GM12878 (cell line): ENCODE measurements around the gene BBS5. TPM values are rescaled to one million over a fixed set of nuclear protein-coding genes. Genes with fewer than 3 reads are reported as not detected.

Experiments
- ATAC-seq: fragments of 200-7000 bp; cut with Tn5 transposase; 3 replicates; pipeline ENCODE4 v1.9.1; 2020; ENCODE audit warnings: mild to moderate bottlenecking, moderate library complexity
- BruUV-seq: library from RNA; stranded (reverse); fragments of 400-500 nt; replicated peaks from 2 replicates; lab custom pipeline; 2021; lab: Mats Ljungman, UMichigan
- CTCF ChIA-PET: fragments of 300-600 bp; sonication (Branson Sonifier 250); formaldehyde crosslinking; extraction: SDS; loops from one replicate; lab custom pipeline; 2021; ENCODE audit warnings: inconsistent platforms; lab: Yijun Ruan, JAX
- POLR2A ChIA-PET: fragments of 350-600 bp; formaldehyde crosslinking; extraction: SDS; loops from one replicate; lab custom pipeline; 2021; ENCODE audit warnings: inconsistent platforms; lab: Charles Lee
- RAD21 ChIA-PET: fragments of 300-600 bp; sonication (Branson Sonifier 250); formaldehyde crosslinking; loops from one replicate; lab custom pipeline; 2023; ENCODE audit warnings: antibody characterized with exemption; ENCODE audit not compliant: unreplicated experiment; lab: Charles Lee
- SMC1A ChIA-PET: fragments of 300-600 bp; sonication (Branson Sonifier 250); formaldehyde crosslinking; loops from one replicate; lab custom pipeline; 2023; ENCODE audit not compliant: unreplicated experiment, uncharacterized antibody; lab: Charles Lee
- DNase-seq: peaks from one replicate; pipeline ENCODE4 v3.0.0-alpha.2; 2011; ENCODE audit warnings: low read depth, low spot score
- FAIRE-seq: peaks from 3 replicates; lab custom pipeline; 2011; peaks lifted over from hg19 to GRCh38; lab: Jason Lieb, UNC
- H2AFZ ChIP-seq: 2 replicates; pipeline ENCODE4 v1.6.0; 2011; ENCODE audit warnings: low read depth, low read length, control low read depth; ENCODE audit not compliant: control insufficient read depth
- H3K27ac ChIP-seq: 2 replicates; pipeline ENCODE4 v1.5.1; 2011; ENCODE audit warnings: control low read depth; ENCODE audit not compliant: control insufficient read depth, insufficient read depth
- H3K27me3 ChIP-seq, 2 experiments: replicated peaks in 1 of 2; 2 replicates each; pipeline versions ENCODE4 v1.6.0 to v1.6.1; 2011; ENCODE audit warnings: low read length in 1 of 2; ENCODE audit not compliant: control insufficient read depth in 2 of 2, insufficient read depth in 2 of 2
- H3K36me3 ChIP-seq, 2 experiments: 2 replicates each; pipeline ENCODE4 v1.5.1; 2011; ENCODE audit warnings: low read length in 1 of 2; ENCODE audit not compliant: control insufficient read depth in 2 of 2, insufficient read depth in 2 of 2
- H3K4me1 ChIP-seq: 2 replicates; pipeline ENCODE4 v1.6.1; 2011; ENCODE audit warnings: mild to moderate bottlenecking, low read length, moderate library complexity, mixed read lengths; ENCODE audit not compliant: control insufficient read depth, insufficient read depth
- H3K4me2 ChIP-seq: 2 replicates; pipeline ENCODE4 v1.6.0; 2011; ENCODE audit warnings: control low read depth; ENCODE audit not compliant: control insufficient read depth, insufficient read depth
- H3K4me3 ChIP-seq: fragments of 200-600 bp; sonication (generic); 2 replicates; pipeline ENCODE4 v1.5.1; 2016
- H3K79me2 ChIP-seq: 2 replicates; pipeline ENCODE4 v1.6.0; 2011; ENCODE audit warnings: low read length; ENCODE audit not compliant: control insufficient read depth, insufficient read depth
- H3K9ac ChIP-seq: 2 replicates; pipeline ENCODE4 v1.8.0; 2011; ENCODE audit warnings: low read length, control low read depth, mixed read lengths; ENCODE audit not compliant: control insufficient read depth, insufficient read depth
- H3K9me3 ChIP-seq: replicated peaks from 3 replicates; pipeline ENCODE4 v1.5.1; 2011; ENCODE audit warnings: mild to moderate bottlenecking, low read length; ENCODE audit not compliant: control insufficient read depth, insufficient read depth
- H4K20me1 ChIP-seq: 2 replicates; pipeline ENCODE4 v1.6.0; 2011; ENCODE audit not compliant: control insufficient read depth, insufficient read depth
- ATF7 ChIP-seq: fragments of 450-650 bp; IDR thresholded peaks from 2 replicates; pipeline ENCODE4 v1.6.1; 2016; ENCODE audit warnings: low read depth, mild to moderate bottlenecking
- BACH1 ChIP-seq: fragments of 450-650 bp; IDR thresholded peaks from 2 replicates; pipeline ENCODE4 v1.6.1; 2017; ENCODE audit warnings: mild to moderate bottlenecking, borderline replicate concordance
- BCL11A ChIP-seq: IDR thresholded peaks from 2 replicates; pipeline ENCODE4 v1.6.1; 2011; ENCODE audit warnings: low read depth, low read length
- BHLHE40 ChIP-seq, 2 experiments: fragments of 450-650 bp in 1 of 2; IDR thresholded peaks; 2 replicates each; pipeline ENCODE4 v1.6.1; 2011 to 2017; ENCODE audit warnings: low read depth in 2 of 2, borderline replicate concordance in 1 of 2, improper control_type of control experiment in 1 of 2, low read length in 1 of 2, mild to moderate bottlenecking in 1 of 2
- CBX3 ChIP-seq: fragments of 200-600 bp; sonication (generic); IDR thresholded peaks from 2 replicates; pipeline ENCODE4 v1.6.1; 2016; ENCODE audit warnings: low read depth, borderline replicate concordance
- CHD4 ChIP-seq: fragments of 200-600 bp; sonication (generic); IDR thresholded peaks from 2 replicates; pipeline ENCODE4 v1.6.1; 2016; ENCODE audit warnings: mild to moderate bottlenecking
- E2F8 ChIP-seq: fragments of 450-650 bp; IDR thresholded peaks from 2 replicates; pipeline ENCODE4 v1.6.1; 2018; ENCODE audit warnings: mild to moderate bottlenecking, low read depth, moderate library complexity; ENCODE audit not compliant: partially characterized antibody
- EGR1 ChIP-seq, 2 experiments: IDR thresholded peaks; 1 replicate in 1 of 2; 2 replicates in 1 of 2; pipeline ENCODE4 v1.6.1; 2011 to 2012; ENCODE audit warnings: low read depth in 2 of 2, low read length in 2 of 2, borderline replicate concordance in 1 of 2, mild to moderate bottlenecking in 1 of 2, moderate library complexity in 1 of 2
- MYC ChIP-seq: IDR thresholded peaks from 2 replicates; pipeline ENCODE4 v1.6.1; 2011; ENCODE audit warnings: mild to moderate bottlenecking, low read length, moderate library complexity, inconsistent platforms; ENCODE audit not compliant: insufficient read depth, insufficient replicate concordance, insufficient read length, severe bottlenecking
- NBN ChIP-seq: fragments of 450-650 bp; IDR thresholded peaks from 2 replicates; pipeline ENCODE4 v1.6.1; 2016
- PML ChIP-seq: IDR thresholded peaks from 2 replicates; pipeline ENCODE4 v1.6.1; 2012; ENCODE audit warnings: low read length, inconsistent platforms
- POLR2A ChIP-seq: IDR thresholded peaks from 2 replicates; pipeline ENCODE4 v1.6.1; 2011; ENCODE audit warnings: low read depth, mild to moderate bottlenecking, low read length
- POLR2AphosphoS2 ChIP-seq: IDR thresholded peaks from 2 replicates; pipeline ENCODE4 v1.6.1; 2011; ENCODE audit warnings: low read depth, mild to moderate bottlenecking, low read length, improper control_type of control experiment, moderate library complexity
- RFX5 ChIP-seq: IDR thresholded peaks from 2 replicates; pipeline ENCODE4 v1.6.1; 2011; ENCODE audit warnings: low read depth, low read length, improper control_type of control experiment
- ZBTB33 ChIP-seq: fragments of 450-650 bp; IDR thresholded peaks from 2 replicates; pipeline ENCODE4 v1.6.1; 2017; ENCODE audit warnings: mild to moderate bottlenecking
- ZBTB40 ChIP-seq: fragments of 450-650 bp; IDR thresholded peaks from 2 replicates; pipeline ENCODE4 v1.6.1; 2016; ENCODE audit warnings: mild to moderate bottlenecking, moderate library complexity, borderline replicate concordance
- ZNF207 ChIP-seq: fragments of 450-650 bp; IDR thresholded peaks from 2 replicates; pipeline ENCODE4 v1.6.1; 2014; ENCODE audit warnings: antibody characterized with exemption, mild to moderate bottlenecking, borderline replicate concordance
- WGBS: methylation state at CpG from one replicate; pipeline ENCODE4 v1.1.6; 2016; ENCODE audit warnings: low lambda C conversion rate; ENCODE audit not compliant: insufficient replicate concordance, insufficient coverage; ENCODE audit errors: missing lambda C conversion rate; 5-methylcytosine and 5-hydroxymethylcytosine counted together
- in situ Hi-C: fragments of 300-500 bp; cut with MboI; formaldehyde crosslinking; loops from 9 replicates; pipeline ENCODE4 v1.14.3; 2018; ENCODE audit warnings: mixed read lengths
- intact Hi-C: fragments of 100-400 bp; cut with micrococcal nuclease; formaldehyde crosslinking; loops from one replicate; pipeline ENCODE4 v1.14.2; 2022; ENCODE audit not compliant: unreplicated experiment
- polyA plus RNA-seq, 11 experiments: library from polyadenylated mRNA; depleted of rRNA in 4 of 11; unstranded in 6 of 11; stranded (reverse) in 5 of 11; fragments of >200 nt; fragmentation: Nextera tagmentation in 4 of 11; fragmentation: Illumina TruSeq in 1 of 11; extraction: Ambion mirVana in 4 of 11; extraction: Trizol in 1 of 11; gene quantifications; 1 replicate in 1 of 11; 2 replicates in 10 of 11; pipeline versions ENCODE4 v1.2.1 to v1.2.3, GENCODE V29; 2011 to 2016; ENCODE audit warnings: inconsistent platforms in 2 of 11, missing spikeins in 2 of 11, low read depth in 1 of 11
- total RNA-seq, 4 experiments: library from RNA; depleted of rRNA in 3 of 4; stranded (reverse); fragments of >200 nt in 3 of 4; fragmentation: Illumina TruSeq in 1 of 4; extraction: Trizol in 1 of 4; gene quantifications; 2 replicates each; pipeline versions ENCODE4 v1.2.1 to v1.2.3, GENCODE V29; 2013 to 2021

Gene BBS5
- total and polyA plus RNA-seq, 10 of the 15 experiments (the other 5 are each of a cell fraction or from before 2014, with no cell fraction given): 0.56 to 3.4 (median 1.6) TPM

- intact Hi-C loops: no loop called here
- in situ Hi-C loops: no loop called here
- RAD21 ChIA-PET: no interaction called here
- no peaks in the 10 kb centered on the region for H3K79me2 ChIP-seq
- CTCF ChIA-PET: no interaction called here
- POLR2A ChIA-PET: no interaction called here
- no peaks in the 10 kb centered on the region for H4K20me1 ChIP-seq
- no peak for DNase-seq
- FAIRE-seq: no peak
- H3K4me2 ChIP-seq: no peak overlapping the region
- H3K27ac ChIP-seq: no peak overlapping the region
- H3K4me3 ChIP-seq: no peak overlapping the region
- SMC1A ChIA-PET: no interaction called here
- no TSS peak for BruUV-seq
- no peak for ATAC-seq
- H3K27me3 ChIP-seq: no peaks in the 10 kb centered on the region
- no peak overlapping the region for H3K9ac ChIP-seq
- no peak overlapping the region for H2AFZ ChIP-seq
- no peaks in the 10 kb centered on the region for H3K4me1 ChIP-seq
- no peak for TF ChIP-seq NBN
- no peak for TF ChIP-seq BCL11A
- TF ChIP-seq BHLHE40 (IDR thresholded peaks at IDR 0.05; ENCODE audit: borderline replicate concordance in 1 of 2, low read depth in 2 of 2, low read length in 1 of 2): no peak
- TF ChIP-seq PML: no peak
- TF ChIP-seq ATF7: no peak
- TF ChIP-seq EGR1 (IDR thresholded peaks at IDR 0.05; ENCODE audit: borderline replicate concordance in 1 of 2, low read depth in 2 of 2, low read length in 2 of 2): no peak
- TF ChIP-seq POLR2AphosphoS2: no peak
- TF ChIP-seq MYC: no peak
- TF ChIP-seq CHD4: no peak
- TF ChIP-seq BACH1: no peak
- no peak for TF ChIP-seq ZBTB33
- no peak for TF ChIP-seq RFX5
- TF ChIP-seq ZNF207: no peak
- TF ChIP-seq E2F8: no peak
- no peak for TF ChIP-seq ZBTB40
- TF ChIP-seq CBX3: no peak
- no peak for TF ChIP-seq POLR2A
- TF ChIP-seq, all 136 proteins: peak for 0
- H3K9me3 ChIP-seq: no peaks in the 10 kb centered on the region
- 82% methylated on average over 5 of the region's 5 CpGs for WGBS
- H3K36me3 ChIP-seq: no peaks in the 10 kb centered on the region
Observed at GRCh38 chr2:169495310-169495928, 16.1 kb downstream of the BBS5 start.
